DMS 273 (cell line): ENCODE data around the gene PLCL1.

ENCODE experiments used
- DNase-seq: peaks from one replicate; lab custom pipeline; 2025; ENCODE audit not compliant: unreplicated experiment; lab: John Stamatoyannopoulos, UW

The PLCL1 gene

DNA sequence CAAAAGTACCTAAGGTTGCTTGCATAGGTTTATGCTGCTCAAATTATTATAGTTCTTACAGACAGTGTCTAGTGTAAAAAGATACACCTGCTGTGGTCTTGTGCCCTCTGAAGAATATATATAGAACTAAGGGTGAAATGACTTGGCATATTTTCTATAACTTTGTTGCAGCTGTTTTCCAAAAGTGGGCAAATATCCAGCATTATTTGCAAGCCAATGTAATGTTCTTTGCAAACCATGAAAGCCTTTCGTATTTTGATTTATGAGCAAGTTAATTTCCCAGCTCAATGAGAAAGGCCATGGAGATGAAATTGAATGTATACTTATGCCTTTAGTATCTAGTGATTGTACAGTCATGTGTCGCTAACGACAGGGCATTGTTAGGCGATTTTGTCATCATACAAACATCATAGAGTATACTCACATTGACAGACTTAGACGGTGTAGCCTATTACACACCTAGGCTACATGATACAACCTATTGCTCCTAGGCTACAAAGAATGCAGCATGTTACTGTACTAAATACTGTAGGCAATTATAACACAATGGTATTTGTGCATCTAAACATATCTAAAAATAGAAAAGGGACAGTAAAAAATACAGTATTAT lies 116.3 kb downstream of the PLCL1 start:
- DNase-seq = no peak

DNA sequence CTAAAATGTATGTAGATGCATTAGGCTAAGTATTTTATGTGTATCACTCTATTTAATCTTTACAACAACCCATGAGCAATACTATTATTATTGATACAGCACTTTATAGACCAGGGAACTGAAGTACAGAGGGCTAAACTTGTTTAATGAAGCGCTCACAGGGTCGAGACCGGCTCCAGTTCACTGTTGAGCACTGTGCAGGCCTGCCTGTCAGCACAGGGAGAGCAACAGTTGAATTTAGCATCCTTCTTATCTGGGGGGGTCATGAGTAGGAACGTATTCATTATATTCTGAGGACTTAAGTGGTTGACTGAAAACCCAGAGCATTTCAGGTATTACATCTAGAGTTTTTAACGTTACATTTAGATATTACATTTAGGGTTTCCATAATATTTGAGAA lies 120.1 kb downstream of the PLCL1 start:
- no peak for DNase-seq

DNA sequence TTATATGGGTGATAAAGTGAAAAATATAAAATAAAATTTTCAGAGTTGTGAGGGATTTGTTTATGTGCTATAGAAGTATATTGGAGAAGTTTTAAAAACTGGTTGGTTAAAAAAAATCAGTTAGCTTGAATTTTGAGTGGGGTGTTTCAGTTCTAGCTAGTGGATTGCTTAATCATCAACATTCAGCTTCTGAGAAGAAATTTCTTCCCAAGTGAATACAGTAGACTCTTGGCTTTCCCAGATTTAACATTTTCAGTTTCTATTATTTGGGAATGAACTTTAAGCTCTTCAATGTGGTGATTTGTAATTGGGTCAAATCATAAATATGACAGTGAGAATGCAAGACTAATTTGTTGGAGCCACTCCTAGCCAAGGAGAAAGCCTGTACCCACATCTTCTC lies 120.8 kb downstream of the PLCL1 start:
- no peak for DNase-seq

DNA sequence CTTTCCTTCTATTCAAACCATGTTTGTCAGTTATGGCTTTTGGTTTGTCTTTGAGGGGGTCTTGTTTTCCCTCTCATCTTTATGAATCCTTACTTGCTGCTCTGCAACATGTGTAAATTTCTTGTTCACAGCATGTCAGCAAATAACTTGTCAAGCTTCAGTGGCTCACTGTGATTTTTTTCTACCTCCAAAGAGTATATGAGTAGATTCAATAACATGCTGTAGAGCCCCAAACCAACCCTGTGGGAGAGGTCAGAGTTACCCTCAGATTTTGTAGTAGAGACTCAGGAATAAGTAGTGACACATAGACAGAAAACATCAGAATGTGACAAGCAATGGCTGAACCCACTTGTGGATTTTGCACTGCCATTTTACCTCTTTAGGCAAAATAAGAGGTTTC lies 121.6 kb downstream of the PLCL1 start:
- DNase-seq = no peak

DNA sequence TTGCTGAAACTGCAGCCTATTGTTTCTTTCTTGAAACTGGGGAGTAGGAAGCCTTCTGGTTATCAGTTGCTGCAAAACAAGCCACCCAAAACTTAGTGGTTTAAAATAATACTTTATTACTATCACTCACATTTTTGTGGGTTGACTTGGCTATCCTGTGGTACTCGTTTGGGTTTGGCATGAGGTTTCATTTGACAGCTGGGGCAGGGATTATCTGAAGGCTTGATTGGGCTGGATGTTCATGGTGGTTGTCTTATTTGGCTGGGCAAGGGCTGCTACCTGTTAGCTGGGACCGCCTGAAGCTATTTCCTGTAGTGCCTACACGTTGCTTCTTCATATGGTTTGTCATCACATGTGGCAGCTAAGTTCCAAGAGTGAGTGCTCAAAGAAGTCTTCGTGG lies 122.3 kb downstream of the PLCL1 start:
- DNase-seq = no peak

DNA sequence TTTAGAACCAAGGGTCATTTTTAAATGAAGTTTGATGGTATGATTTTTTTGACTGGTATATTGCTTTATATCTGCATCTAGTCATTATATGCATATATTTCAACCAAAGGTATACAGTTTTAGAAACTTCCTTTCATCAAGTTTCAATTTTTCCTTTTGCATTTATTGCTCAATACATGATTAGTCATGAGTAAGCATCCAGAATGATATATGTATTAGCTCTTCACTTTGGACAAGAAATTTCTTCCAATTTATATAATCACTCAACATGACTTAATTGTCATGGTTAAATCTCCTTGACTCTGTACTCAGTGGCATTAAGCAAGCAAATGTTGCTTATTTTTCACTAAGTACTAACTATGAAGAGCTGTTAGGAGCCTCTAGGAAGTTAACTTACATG lies 123.6 kb downstream of the PLCL1 start:
- no peak for DNase-seq

DNA sequence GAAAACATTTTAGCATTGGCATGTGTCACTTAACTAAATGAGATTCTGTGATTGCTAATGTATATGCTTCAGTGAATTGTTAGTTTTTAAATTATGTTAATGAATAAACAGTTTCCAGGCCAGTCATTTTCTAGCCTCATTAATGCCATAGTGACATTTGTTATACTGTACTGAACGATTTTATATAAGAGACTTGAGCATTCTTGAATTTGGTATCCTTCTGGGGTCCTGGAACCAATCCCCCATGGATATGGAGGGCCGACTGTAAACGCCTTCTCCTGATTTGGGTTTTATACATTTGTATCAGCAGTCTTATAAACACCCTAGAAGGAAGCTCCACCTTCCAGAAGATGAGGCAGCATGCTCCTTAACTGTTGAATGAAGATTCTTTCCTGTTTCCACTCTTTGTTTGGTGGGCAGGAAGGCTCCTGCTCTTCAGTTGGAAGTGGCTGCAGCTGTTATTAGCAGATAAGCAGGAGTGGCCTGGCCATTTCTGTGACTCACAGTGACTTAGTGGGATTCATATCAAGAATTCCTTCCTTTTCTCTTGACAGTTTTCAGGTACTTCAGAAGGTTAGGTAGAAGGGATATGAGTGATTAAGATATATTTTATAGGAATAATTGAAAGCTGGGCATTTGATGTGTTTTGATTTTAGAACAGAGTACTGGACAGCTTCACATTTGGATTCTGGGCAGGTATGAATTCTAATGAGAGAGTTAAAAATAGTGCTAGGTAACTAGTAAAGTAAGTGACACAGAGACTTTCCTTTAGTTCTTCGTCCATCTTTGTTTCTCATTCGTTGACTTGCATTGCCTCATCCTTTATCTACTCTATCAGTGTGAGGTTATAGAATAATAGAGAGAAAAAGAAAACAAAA lies 124.9 kb downstream of the PLCL1 start:
- DNase-seq = no peak

DNA sequence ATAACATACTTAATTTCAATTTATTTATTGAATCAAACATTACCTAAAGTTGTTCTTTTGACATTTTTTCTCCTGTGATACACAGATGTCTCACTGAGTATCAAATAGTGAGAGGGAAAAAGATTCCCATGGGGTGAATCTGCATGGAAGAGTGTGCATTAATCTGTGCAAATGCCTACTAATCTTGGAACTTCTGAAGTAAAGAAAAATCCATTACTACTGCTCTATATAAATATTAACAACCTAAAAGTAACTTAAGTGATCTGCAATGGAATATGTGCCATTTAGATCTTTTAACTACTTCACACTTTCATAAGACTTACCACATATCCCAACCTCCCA lies 125.5 kb downstream of the PLCL1 start:
- no peak for DNase-seq

DNA sequence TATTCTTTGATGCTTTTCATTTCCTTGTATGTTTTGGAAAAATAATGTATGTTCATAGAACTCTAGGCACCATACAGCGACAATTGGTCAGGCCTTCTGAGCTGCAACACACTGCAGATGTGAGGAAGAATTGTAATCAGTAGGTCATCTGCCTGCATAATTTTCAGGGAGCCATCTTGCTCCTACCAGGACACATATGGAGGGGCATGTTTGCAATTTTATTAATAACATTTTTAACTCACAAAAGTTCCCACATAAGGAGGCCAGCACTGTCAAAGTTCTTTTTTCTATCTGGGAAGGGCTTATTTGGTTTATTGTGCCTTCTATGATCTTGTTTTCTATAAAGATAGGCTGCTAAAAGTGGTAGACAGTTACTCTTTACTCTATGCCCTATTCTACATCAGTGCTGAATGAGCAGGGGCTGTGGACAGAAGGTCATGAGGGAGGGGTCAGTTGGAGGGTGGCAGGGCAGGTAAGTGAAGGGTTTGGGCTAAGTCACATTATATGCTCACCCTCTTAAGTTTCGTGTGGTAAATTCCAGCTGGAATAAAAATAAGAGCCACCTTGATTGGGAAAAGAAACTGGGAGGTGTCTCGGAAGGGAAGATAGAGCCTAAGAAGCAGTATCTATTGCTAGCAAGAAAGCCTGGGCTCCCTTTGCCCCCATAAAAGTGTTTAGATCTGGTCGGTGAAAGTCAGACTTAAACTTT lies 126.3 kb downstream of the PLCL1 start:
- no peak for DNase-seq

DNA sequence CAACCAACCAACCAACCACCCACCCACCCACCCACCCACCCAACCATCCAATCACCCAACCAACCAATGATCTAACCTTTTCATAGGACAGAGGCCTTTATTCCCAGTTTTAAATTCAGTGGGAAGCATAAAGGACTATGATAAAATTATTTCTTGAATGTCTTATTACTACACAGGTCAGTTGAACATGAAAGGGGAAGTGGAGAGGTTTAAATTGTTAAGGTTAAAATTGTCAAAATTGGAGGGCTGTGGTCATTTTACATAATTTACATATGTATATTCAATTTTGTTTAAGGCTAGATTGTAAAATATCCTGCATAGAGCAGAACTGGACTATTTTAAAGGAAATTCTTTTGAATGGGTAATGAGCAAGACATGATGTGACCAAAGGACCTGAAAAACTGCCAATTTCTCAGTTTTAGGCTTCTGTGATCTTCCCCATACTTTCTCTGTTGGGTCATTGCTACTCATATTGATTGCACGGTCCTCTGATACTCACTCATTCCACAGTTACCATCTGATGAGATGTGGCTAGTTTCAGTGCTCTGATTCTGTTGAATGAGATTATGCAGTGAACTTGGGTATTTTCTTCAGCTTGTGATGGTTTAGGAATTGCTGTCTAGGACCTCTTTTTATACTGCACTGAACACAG lies 127.4 kb downstream of the PLCL1 start:
- DNase-seq = no peak

DNA sequence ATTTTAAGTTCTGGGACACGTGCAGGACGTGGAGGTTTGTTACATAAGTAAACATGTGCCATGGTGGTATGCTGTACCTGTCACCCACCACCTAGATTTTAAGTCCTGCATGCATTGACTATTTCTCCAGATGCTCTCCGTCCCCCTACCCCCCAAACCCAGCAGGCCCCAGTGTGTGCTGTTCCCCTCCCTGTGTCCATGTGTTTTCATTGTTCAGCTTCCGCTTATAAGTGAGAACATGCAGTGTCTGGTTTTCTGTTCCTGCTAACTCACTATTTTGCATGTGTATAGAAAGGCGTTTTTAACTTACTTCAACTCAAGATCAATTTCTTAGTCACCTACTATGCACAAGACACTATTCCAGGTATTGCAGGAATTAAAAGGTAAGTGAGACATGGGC lies 128.0 kb downstream of the PLCL1 start:
- DNase-seq = no peak

DNA sequence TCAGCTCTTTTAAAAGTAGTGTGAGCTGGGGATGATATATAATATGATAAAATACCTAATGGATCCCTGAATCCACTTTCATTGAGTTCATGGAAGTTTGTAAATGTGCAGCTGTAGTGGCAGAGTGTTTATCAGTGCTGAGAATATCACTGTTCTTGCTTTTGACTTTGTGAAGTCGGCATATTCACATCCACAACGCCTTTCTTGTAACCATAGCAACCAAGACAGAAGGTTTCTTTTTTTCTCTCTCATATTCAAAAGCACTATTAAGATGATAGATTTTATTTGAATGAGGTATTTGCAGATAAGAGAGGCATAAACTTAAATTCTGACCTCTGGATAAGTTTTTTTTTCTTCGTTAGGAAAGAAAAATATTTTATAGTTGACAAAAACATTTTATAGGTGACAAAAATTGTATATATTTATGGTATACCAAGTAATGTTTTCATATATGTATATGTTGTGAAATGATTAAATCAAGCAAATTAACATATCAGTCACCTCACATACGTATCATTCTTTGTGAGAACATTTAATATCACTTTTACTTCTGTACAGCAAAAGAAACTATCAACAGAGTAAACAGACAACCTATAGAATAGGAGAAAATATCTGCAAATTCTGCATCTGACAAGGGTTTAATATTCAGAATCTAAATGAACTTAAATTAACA lies 130.0 kb downstream of the PLCL1 start:
- no peak for DNase-seq

DNA sequence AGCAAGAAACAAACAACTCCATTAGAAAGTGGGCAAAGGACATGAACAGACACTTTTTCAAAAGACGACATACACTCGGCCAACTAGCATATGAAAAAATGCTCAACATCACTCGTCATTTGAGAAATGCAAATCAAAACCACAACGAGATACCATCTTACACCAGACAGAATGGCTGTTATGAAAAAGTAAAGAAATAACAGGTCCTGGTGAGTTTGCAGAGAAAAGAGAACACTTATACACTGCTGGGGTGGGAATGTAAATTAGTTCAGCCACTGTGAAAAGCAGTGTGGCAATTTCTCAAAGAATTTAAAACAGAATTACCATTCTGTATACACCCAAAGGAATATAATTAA lies 130.5 kb downstream of the PLCL1 start:
- DNase-seq = no peak

DNA sequence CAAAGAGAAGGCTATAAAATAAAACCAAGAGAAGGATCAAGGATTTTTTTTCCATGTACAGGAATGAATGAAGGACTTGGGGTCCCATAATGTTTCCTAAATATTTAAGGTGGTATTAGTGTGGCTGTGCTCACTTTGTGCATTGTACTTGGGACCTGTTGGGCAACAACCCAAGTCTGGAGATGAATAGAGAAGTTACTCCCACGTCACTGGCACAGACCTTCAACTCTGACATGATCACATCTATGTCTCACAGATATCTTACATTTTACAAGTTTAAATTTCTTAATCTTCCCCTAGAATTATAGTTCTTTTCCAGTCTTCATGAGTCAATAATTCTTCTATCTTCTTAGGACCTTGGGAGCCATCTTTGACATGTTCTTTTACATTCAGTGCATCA lies 133.4 kb downstream of the PLCL1 start:
- no peak for DNase-seq

DNA sequence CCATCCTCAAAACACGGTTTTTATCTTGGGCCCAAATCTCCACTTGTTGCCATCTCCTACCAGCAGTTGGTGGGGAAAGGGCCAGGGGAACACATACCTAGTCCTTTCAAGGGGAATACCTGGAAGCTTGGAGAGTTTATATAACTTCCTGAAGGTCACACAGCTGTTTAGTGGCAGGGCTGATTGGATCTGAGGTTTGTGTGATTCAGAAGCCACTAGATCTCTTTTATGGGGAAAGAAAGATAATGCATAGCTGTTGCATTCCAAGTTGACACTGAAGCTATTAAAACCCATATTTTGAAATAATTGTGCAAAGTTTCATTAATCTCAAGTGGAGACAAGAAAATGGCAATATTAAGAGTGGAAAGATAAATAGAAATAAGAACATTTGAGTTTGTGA lies 134.2 kb downstream of the PLCL1 start:
- no peak for DNase-seq

DNA sequence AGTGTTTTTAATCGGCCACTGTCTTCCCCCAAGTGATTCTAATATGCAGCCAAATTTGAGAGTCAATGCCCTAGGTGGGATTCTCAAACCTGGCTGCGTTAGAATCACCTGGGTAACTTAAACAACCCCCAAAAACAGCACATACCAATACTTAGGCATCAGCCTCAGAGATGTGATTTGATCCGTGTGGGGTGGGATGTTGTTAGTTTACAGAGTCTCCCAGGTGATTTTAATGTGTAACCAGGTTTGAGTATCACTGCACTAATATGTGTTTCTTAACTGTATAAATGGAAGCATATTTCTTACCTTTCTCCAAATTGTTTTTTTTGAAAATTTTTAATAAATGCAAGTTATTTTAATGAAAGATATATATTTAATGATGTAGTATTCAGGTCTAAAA lies 135.4 kb downstream of the PLCL1 start:
- no peak for DNase-seq

DNA sequence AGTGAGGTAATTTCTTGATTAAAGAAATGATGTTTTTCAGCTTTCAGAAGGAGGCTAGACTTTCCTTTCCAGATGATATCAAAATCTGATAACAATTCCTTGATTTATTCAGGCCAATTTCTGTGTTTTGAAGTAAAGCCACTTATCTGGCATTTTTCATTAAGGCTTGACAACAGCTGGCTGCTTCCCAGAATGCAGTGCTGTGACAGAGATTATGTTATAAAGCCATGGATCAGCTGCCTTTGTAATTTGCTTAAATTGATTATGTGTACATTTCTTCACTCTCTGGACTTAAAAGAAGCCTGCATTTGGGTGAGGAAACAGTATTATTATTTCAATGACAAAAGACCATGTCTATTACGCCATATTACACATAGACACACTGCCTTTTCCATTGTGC lies 136.0 kb downstream of the PLCL1 start:
- no peak for DNase-seq

DNA sequence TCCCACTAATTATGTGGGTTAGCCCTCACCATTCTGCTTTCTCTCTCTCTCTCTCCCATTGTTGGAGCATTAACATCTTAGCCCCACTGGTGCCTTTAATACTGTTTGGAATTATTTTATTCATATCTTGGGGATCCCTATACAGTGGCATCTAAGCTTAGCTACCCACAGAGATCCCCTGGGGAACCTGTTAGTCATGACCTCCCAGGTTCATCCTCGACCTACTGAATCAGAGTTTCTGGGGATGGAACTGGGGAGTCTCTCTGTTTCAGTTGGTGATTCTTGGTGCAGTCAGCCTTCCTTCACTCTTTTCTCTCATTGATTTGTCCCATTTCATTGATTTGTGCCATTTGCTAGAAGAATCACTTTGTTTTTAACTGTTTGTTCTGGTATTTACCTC lies 137.3 kb downstream of the PLCL1 start:
- DNase-seq = no peak

DNA sequence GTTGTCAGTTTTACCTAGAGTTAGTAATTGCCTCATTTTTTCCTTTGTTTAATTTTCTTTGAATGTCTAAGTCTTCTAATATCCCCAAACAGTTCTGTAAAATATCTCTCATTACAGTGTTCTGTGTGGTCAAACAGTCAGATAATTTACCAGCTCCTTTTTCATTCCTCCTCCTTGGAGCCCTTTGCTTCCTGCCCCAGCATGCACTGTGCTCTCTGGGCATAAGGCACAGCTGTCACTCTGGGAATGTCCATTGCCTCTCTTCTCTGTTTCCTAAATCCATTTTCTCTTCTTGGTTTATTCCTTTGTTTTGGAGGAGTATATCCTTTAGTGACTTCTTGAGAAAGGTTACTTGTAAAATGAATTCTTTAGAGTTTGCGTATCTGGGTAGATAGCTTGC lies 139.3 kb downstream of the PLCL1 start:
- no peak for DNase-seq

DNA sequence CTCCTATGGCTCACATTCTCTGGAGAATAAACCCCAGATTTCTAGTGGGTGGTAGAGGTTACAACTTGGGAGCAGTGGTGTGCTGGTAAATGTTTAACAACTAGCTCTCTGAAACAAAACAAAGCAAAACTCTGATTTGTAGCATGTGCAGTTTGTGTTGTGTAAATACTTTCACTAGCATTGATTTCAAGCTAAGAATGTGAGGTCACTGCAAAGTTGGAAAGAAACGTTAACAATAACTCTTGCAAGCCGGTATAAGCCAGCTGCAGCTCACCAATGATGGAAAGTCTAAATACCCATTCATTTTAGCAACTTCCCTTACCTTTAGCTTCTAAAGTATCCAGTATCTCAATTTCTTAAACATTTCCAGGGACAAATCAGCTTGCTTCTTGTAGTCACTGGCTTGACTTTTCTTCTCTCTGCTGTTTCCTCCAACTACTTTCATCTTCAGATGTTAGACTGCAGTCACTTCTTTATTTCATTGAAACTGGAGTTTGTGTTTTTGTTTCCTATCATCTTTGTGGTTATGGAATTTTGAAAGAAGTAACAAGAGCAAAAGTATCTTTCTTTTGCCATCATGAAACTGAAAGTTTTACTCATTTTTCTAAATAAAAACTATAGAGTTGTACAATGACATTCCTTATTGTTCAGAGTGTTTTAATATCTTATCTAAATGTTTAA lies 140.2 kb downstream of the PLCL1 start:
- DNase-seq = no peak

DNA sequence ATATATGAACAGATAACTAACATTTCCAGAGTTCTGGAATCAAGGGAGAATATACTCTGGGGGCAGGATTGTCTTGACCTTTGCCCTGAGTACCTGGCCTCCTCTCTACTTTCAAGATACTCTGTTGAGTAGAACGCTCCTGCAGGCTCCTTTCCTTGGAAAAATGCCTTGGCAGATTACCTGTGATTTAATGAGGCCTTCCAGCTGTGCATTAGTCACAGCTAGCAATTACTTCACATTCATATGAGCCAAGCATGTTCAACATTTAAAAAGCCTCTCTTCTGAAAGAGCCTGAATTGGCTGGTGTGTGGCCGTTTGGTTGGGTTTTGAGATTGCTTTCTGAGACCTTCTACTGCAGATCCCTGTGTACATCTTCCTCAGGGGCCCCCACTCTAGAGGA lies 142.2 kb downstream of the PLCL1 start:
- no peak for DNase-seq
